Tibial artery (tissue), 4 donors: ENCODE data around the gene KCNK3.

Experiments used
- DNase-seq, 2 donors: peaks; one replicate each; pipeline ENCODE4 v3.0.0-alpha.2; 2019
- H3K27ac ChIP-seq, 2 donors: fragments of 200-600 bp; sonication (generic) in 1 of 2; 1 replicate in 1 of 2; 2 replicates in 1 of 2; pipeline ENCODE4 v1.5.1; 2018 to 2019; ENCODE audit warnings: mild to moderate bottlenecking in 1 of 2
- H3K27me3 ChIP-seq, 2 donors: fragments of 200-600 bp; sonication (generic) in 1 of 2; one replicate each; pipeline versions ENCODE4 v1.5.1 to v1.6.0; 2016 to 2019
- H3K36me3 ChIP-seq, 3 donors: fragments of 200-600 bp; sonication (generic) in 2 of 3; one replicate each; pipeline ENCODE4 v1.5.1; 2016 to 2019; ENCODE audit warnings: mild to moderate bottlenecking in 2 of 3
- H3K4me1 ChIP-seq, 4 donors: fragments of 200-600 bp; sonication (generic) in 2 of 4; 1 replicate in 3 of 4; 2 replicates in 1 of 4; pipeline ENCODE4 v1.5.1; 2016 to 2019
- H3K4me3 ChIP-seq, 2 donors: fragments of 200-600 bp; sonication (generic) in 1 of 2; 1 replicate in 1 of 2; 2 replicates in 1 of 2; pipeline ENCODE4 v1.5.1; 2018 to 2019; ENCODE audit warnings: mild to moderate bottlenecking in 2 of 2
- H3K9me3 ChIP-seq, 3 donors: fragments of 200-600 bp; sonication (generic) in 1 of 3; one replicate each; pipeline ENCODE4 v1.5.1; 2016 to 2019
- intact Hi-C: fragments of 100-400 bp; cut with DNase I; formaldehyde crosslinking; loops from one replicate; pipeline ENCODE4 v1.15.0; 2023; ENCODE audit warnings: low total_unique reads
- TF ChIP-seq, protein P1 (sequence below), 2 experiments: fragments of 200-600 bp in 1 of 2; fragments of 450-650 bp in 1 of 2; IDR thresholded peaks; one replicate each; pipeline ENCODE4 v1.5.1; 2017 to 2019; ENCODE audit warnings: antibody characterized with exemption in 2 of 2, mild to moderate bottlenecking in 1 of 2, moderate library complexity in 1 of 2

Gene KCNK3

DNA sequence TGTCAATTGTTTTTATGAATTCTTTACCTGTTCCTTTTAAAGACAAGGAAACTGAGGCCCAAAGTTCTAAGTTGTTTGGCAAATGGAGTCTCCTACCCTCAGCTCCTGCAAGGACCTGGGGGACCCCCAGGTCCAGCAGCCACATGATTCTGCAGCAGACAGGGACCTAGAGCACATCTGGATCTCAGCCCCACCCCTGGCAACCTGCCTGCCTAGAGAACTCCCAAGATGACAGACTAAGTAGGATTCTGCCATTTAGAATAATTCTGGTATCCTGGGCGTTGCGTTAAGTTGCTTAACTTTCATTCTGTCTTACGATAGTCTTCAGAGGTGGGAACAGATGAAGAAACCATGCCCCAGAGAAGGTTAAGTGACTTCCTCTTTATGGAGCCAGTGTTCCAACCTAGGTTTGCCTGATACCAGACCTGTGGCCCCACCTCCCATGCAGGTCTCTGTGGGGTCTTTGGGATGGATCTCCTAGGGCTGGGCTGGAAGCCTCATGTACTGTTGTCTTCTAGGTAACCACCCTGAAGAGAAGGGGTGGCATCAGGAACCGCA lies 87.8 kb downstream of the KCNK3 start:
- Histone ChIP-seq H3K36me3 (peaks cover 58 to 65% (median 65%) of the 10 kb centered on the region in 3 donors), H3K4me1 (peaks cover 0 to 6% (median 3%) of the 10 kb centered on the region in 4 donors), H3K4me3 (no peak overlapping the region), H3K9me3 (no peaks in the 10 kb centered on the region), H3K27ac (no peak overlapping the region), H3K27me3 (no peaks in the 10 kb centered on the region)
- no peak for DNase-seq
- intact Hi-C loops, result no loop called here
- TF ChIP-seq, protein P1, sequence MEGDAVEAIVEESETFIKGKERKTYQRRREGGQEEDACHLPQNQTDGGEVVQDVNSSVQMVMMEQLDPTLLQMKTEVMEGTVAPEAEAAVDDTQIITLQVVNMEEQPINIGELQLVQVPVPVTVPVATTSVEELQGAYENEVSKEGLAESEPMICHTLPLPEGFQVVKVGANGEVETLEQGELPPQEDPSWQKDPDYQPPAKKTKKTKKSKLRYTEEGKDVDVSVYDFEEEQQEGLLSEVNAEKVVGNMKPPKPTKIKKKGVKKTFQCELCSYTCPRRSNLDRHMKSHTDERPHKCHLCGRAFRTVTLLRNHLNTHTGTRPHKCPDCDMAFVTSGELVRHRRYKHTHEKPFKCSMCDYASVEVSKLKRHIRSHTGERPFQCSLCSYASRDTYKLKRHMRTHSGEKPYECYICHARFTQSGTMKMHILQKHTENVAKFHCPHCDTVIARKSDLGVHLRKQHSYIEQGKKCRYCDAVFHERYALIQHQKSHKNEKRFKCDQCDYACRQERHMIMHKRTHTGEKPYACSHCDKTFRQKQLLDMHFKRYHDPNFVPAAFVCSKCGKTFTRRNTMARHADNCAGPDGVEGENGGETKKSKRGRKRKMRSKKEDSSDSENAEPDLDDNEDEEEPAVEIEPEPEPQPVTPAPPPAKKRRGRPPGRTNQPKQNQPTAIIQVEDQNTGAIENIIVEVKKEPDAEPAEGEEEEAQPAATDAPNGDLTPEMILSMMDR (IDR thresholded peaks at IDR 0.05), result no peak
